Measurements from ENCODE around the gene SETX.
"Not testable (repeated sequence)": the region's sequence is repeated elsewhere in the genome, so short reads cannot be mapped to it uniquely, and the experiment has no call there.

Gene SETX

GRCh38 chr9:132287256-132287760 is 67.5 kb downstream of the SETX start:
- TF ChIP-seq Cebpa-rat (IDR thresholded peaks at IDR 0.05) = no peak
- Histone ChIP-seq H3K4me2 (no peak overlapping the region), H4K20me1 (peaks cover 25 to 92% (median 58%) of the 10 kb centered on the region in 11 experiments; a peak in 21 of 22 replicates), H3K9me3 (replicated peaks in 1 of 11) (no peaks in the 10 kb centered on the region), H3K9ac (peak overlapping the region in 2 of 11 experiments; percentile 5 to 30; a peak in 2 of 22 replicates), H3K36me3 (peaks cover 97 to 100% (median 99%) of the 10 kb centered on the region in 11 experiments), H3K27me3 (no peaks in the 10 kb centered on the region), H3K4me3 (no peak overlapping the region), H3K4me1 (peaks cover 6 to 30% (median 14%) of the 10 kb centered on the region in 10 experiments; a peak in 16 of 20 replicates), H3K27ac (no peak overlapping the region)

GRCh38 chr9:132283863-132284262 is 70.9 kb downstream of the SETX start:
- Histone ChIP-seq H3K4me2 (no peak overlapping the region), H4K20me1 (peaks cover 8 to 83% (median 24%) of the 10 kb centered on the region in 11 experiments; a peak in 20 of 22 replicates), H3K9ac (no peak overlapping the region), H3K4me3 (no peak overlapping the region), H3K36me3 (peaks cover 98 to 100% (median 100%) of the 10 kb centered on the region in 11 experiments), H3K27ac (no peak overlapping the region), H3K4me1 (peaks cover 0 to 11% (median 5%) of the 10 kb centered on the region in 10 experiments; a peak in 16 of 20 replicates), H3K9me3 (replicated peaks in 1 of 11) (no peaks in the 10 kb centered on the region), H3K27me3 (no peaks in the 10 kb centered on the region)
- TF ChIP-seq Cebpa-rat (IDR thresholded peaks at IDR 0.05) = no peak

DNA sequence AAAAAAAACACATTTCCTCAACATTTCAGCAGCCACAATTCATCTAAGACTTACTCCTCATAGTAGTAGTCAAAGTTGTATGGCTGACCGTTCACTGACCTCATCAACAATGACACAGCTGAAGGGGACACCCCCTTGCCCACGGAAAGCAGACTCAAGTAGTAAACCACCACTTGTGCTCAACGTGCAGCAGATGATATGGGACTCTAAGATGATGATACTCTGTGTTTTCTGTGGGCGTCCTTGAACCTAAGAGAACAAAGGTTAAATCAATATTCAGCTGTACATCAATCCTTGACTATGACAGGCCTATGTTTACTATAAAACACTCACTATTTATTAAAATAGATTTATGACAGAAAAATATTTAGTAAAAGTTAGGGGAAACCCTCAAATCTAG is 71.6 kb downstream of the SETX start:
- Histone ChIP-seq H3K9ac (no peak overlapping the region), H3K36me3 (peaks cover 98 to 100% (median 100%) of the 10 kb centered on the region in 11 experiments), H3K27me3 (no peaks in the 10 kb centered on the region), H3K27ac (no peak overlapping the region), H3K4me1 (peaks cover 0 to 8% (median 0%) of the 10 kb centered on the region in 10 experiments; a peak in 6 of 20 replicates), H3K4me2 (no peak overlapping the region), H3K9me3 (replicated peaks in 1 of 11) (no peaks in the 10 kb centered on the region), H3K4me3 (no peak overlapping the region), H4K20me1 (peaks cover 7 to 83% (median 19%) of the 10 kb centered on the region in 11 experiments; a peak in 18 of 22 replicates)
- no peak for TF ChIP-seq Cebpa-rat (IDR thresholded peaks at IDR 0.05)

DNA sequence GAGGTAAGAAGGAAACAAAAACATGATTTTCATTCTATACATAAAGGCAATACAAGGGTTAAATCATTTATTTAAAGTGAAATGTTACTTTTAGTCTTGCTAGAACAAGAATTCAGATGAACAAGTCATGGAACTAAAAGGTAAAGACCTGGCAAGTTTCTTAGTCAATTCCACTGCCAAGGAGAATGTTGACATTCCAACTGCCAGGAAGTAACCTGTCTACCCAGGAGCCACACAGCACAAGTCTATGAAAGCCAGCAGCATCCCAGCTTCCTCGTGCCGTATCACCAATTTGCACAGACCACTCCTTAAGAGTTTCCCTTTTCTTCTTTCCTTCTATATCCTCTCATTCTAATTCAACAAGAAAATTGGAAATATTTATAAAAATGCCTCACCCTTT is 79.9 kb downstream of the SETX start:
- H3K9me3 ChIP-seq (replicated peaks in 1 of 11) = no peaks in the 10 kb centered on the region
- no peaks in the 10 kb centered on the region for H3K4me1 ChIP-seq
- no peak overlapping the region for H3K4me3 ChIP-seq
- peaks cover 0 to 80% (median 15%) of the 10 kb centered on the region in 11 experiments; a peak in 12 of 22 replicates for H4K20me1 ChIP-seq
- no peaks in the 10 kb centered on the region for H3K27me3 ChIP-seq
- H3K27ac ChIP-seq = no peak overlapping the region
- H3K9ac ChIP-seq = no peak overlapping the region
- no peak for TF ChIP-seq Cebpa-rat (IDR thresholded peaks at IDR 0.05)
- peaks cover 96 to 100% (median 99%) of the 10 kb centered on the region in 11 experiments for H3K36me3 ChIP-seq
- H3K4me2 ChIP-seq = no peak overlapping the region

DNA sequence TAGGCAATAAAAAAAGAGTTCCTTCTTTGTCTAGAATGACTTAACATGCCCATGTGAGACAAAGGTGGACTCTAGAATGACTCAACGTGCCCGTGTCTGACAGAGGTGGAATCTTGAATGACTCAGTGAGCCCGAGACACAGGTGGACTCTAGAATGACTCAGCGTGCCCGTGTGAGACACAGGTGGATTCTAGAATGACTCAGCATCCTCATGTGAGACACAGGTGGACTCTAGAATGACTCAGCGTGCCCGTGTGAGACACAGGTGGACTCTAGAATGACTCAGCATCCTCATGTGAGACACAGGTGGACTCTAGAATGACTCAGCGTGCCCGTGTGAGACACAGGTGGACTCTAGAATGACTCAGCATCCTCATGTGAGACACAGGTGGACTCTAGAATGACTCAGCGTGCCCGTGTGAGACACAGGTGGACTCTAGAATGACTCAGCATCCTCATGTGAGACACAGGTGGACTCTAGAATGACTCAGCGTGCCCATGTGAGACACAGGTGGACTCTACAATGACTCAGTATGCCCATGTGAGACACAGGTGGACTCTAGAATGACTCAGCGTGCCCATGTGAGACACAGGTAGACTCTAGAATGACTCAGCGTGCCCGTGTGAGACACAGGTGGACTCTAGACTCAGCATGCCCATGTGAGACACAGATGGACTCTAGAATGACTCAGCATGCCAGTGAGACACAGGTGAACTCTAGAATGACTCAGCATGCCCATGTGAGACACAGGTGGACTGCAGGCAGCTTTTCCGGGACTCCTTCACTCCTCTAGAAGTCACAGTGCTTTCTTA is 84.9 kb downstream of the SETX start:
- H3K36me3 ChIP-seq = peaks cover 91 to 100% (median 95%) of the 10 kb centered on the region in 11 experiments
- H4K20me1 ChIP-seq = peaks cover 9 to 81% (median 27%) of the 10 kb centered on the region in 11 experiments; a peak in 17 of 22 replicates
- H3K27me3 ChIP-seq; H3K4me2 ChIP-seq; H3K9me3 ChIP-seq (replicated peaks in 1 of 11); H3K4me3 ChIP-seq; H3K9ac ChIP-seq; H3K4me1 ChIP-seq: not testable (repeated sequence)
- H3K27ac ChIP-seq = peak overlapping the region in 2 of 11 experiments; percentile 52 to 63; a peak in 3 of 22 replicates

GRCh38 chr9:132268725-132269352 is 85.9 kb downstream of the SETX start:
- Histone ChIP-seq H3K27me3 (no peaks in the 10 kb centered on the region), H4K20me1 (peaks cover 15 to 84% (median 38%) of the 10 kb centered on the region in 11 experiments; a peak in 19 of 22 replicates), H3K9me3 (replicated peaks in 1 of 11) (no peaks in the 10 kb centered on the region), H3K36me3 (peaks cover 91 to 100% (median 95%) of the 10 kb centered on the region in 11 experiments), H3K4me3 (no peak overlapping the region), H3K9ac (no peak overlapping the region), H3K27ac (peak overlapping the region in 1 of 11 experiments; percentile 14; a peak in 2 of 22 replicates), H3K4me1 (no peaks in the 10 kb centered on the region), H3K4me2 (no peak overlapping the region)
- no peak for TF ChIP-seq Cebpa-rat (IDR thresholded peaks at IDR 0.05)

DNA sequence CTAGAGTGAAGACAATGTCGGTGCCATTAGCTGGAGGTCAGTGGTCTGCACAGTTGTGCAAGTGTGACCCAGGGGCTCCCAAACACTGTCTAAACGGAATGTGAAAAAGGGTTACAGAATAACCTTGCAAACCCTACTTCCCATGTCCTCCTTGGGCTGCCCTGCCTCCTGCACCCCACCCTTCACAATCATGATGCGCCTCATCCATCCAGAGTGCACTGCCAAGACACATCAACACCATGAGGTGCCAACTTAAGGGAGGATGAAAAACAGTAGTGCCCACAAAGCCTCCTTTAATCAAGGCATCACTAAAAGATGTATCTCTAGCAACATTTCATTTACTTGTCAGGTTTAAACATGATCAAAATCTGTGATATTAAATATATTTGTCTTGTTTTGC is 87.1 kb downstream of the SETX start:
- H3K27me3 ChIP-seq = no peaks in the 10 kb centered on the region
- H3K9me3 ChIP-seq (replicated peaks in 1 of 11) = no peaks in the 10 kb centered on the region
- H3K36me3 ChIP-seq = peaks cover 91 to 100% (median 95%) of the 10 kb centered on the region in 11 experiments
- H3K4me1 ChIP-seq = peaks cover 0 to 5% (median 0%) of the 10 kb centered on the region in 10 experiments; a peak in 2 of 20 replicates
- H4K20me1 ChIP-seq = peaks cover 27 to 90% (median 50%) of the 10 kb centered on the region in 11 experiments
- no peak overlapping the region for H3K4me2 ChIP-seq
- no peak for TF ChIP-seq Cebpa-rat (IDR thresholded peaks at IDR 0.05)
- no peak overlapping the region; a peak in 1 of 22 replicates for H3K9ac ChIP-seq
- no peak overlapping the region for H3K27ac ChIP-seq
- H3K4me3 ChIP-seq = no peak overlapping the region

DNA sequence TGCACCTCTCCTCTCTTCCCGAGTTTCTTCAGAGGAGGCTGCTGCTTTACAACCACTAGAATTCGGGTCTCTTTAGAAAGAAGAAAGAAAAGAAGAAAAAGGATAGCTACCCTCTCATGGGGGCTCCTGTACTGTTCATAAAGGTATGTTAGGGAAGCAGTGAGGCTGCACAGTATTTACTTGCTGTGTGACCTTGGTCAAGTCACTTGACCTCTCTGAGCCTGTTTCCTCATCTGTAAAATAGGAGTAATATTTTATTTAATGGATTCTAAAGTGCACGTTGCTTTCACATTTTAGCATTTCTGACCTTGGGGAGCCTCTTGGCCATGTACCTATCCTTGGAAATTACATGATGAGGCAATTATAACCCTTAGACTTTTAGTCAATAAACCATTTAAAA is 88.8 kb downstream of the SETX start:
- peaks cover 0 to 11% (median 0%) of the 10 kb centered on the region in 10 experiments; a peak in 3 of 20 replicates for H3K4me1 ChIP-seq
- peaks cover 40 to 92% (median 59%) of the 10 kb centered on the region in 11 experiments for H4K20me1 ChIP-seq
- H3K27me3 ChIP-seq = no peaks in the 10 kb centered on the region
- H3K36me3 ChIP-seq = peaks cover 87 to 99% (median 95%) of the 10 kb centered on the region in 11 experiments
- no peak overlapping the region for H3K27ac ChIP-seq
- no peaks in the 10 kb centered on the region for H3K9me3 ChIP-seq (replicated peaks in 1 of 11)
- H3K4me3 ChIP-seq = no peak overlapping the region
- no peak overlapping the region for H3K4me2 ChIP-seq
- no peak for TF ChIP-seq Cebpa-rat (IDR thresholded peaks at IDR 0.05)
- no peak overlapping the region for H3K9ac ChIP-seq

DNA sequence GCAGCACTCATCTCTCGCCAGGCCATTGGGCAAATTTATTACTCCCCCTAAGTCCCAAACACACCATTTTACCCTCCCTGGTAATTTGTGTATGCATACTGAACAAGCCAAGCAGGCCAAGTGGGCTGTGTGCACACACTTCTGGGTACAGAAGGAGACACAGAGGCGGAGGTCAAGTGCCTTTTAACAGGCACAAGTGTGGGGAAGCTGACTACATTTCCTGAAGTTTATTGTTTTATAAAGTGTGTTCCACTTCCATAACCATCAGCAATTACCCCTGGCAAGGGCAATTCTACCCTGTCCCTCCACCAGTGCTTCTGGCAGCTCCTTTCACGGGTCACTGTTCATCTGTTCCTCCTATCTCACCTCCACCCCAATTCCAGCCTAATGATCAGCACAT is 93.9 kb downstream of the SETX start:
- Histone ChIP-seq H3K4me2 (no peak overlapping the region), H3K4me3 (no peak overlapping the region), H3K9ac (no peak overlapping the region), H3K27ac (no peak overlapping the region), H3K36me3 (peaks cover 41 to 52% (median 50%) of the 10 kb centered on the region in 11 experiments), H3K27me3 (no peaks in the 10 kb centered on the region), H3K9me3 (replicated peaks in 1 of 11) (no peaks in the 10 kb centered on the region), H3K4me1 (peaks cover 8 to 36% (median 22%) of the 10 kb centered on the region in 10 experiments), H4K20me1 (peaks cover 35 to 67% (median 51%) of the 10 kb centered on the region in 11 experiments)
- TF ChIP-seq Cebpa-rat (IDR thresholded peaks at IDR 0.05) = no peak

All from BLaER1 treated with 17β-estradiol and CSF1 and Interleukin-3, amounts not matched to agents 10 nM and 100 nM (cell line).